Epithelial cell of proximal tubule (primary cell): ENCODE measurements around the gene HLA-B. TPM values are rescaled to one million over a fixed set of nuclear protein-coding genes. Genes with fewer than 3 reads are reported as not detected.

ENCODE experiments used
- DNase-seq: peaks from one replicate; pipeline ENCODE4 v3.0.0-alpha.2; 2011; ENCODE audit warnings: low read depth
- H3K4me3 ChIP-seq: 2 replicates; pipeline ENCODE4 v1.5.1; 2011; ENCODE audit warnings: low read depth, mild to moderate bottlenecking, low read length
- total RNA-seq: library from RNA; depleted of rRNA; stranded (reverse); fragments of >200 nt; gene quantifications from 2 replicates; pipeline ENCODE4 v1.2.3, GENCODE V29; 2015
- TF ChIP-seq, protein P1 (sequence below): conservative IDR thresholded peaks from 2 replicates; pipeline ENCODE4 v1.5.1; 2012; ENCODE audit warnings: low read depth, mild to moderate bottlenecking, low read length

HLA-B gene
- total RNA-seq, 1 donor from 2014 or later: 225 TPM

- TF ChIP-seq, protein P1, sequence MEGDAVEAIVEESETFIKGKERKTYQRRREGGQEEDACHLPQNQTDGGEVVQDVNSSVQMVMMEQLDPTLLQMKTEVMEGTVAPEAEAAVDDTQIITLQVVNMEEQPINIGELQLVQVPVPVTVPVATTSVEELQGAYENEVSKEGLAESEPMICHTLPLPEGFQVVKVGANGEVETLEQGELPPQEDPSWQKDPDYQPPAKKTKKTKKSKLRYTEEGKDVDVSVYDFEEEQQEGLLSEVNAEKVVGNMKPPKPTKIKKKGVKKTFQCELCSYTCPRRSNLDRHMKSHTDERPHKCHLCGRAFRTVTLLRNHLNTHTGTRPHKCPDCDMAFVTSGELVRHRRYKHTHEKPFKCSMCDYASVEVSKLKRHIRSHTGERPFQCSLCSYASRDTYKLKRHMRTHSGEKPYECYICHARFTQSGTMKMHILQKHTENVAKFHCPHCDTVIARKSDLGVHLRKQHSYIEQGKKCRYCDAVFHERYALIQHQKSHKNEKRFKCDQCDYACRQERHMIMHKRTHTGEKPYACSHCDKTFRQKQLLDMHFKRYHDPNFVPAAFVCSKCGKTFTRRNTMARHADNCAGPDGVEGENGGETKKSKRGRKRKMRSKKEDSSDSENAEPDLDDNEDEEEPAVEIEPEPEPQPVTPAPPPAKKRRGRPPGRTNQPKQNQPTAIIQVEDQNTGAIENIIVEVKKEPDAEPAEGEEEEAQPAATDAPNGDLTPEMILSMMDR: no peak
- no peak for DNase-seq
- H3K4me3 ChIP-seq: no peak overlapping the region
These were observed 35.8 kb downstream of the HLA-B start for GRCh38 chr6:31321005-31321707.

- TF ChIP-seq, protein P1: no peak
These were observed 39.9 kb downstream of the HLA-B start for GRCh38 chr6:31317036-31317435.

GRCh38 chr6:31309641-31310040 is 47.3 kb downstream of the HLA-B start:
- H3K4me3 ChIP-seq: no peak overlapping the region
- TF ChIP-seq, protein P1: no peak
- no peak for DNase-seq

More at GRCh38 chr6:31317036-31317435, 39.9 kb downstream of the HLA-B start:
- H3K4me3 ChIP-seq: no peak overlapping the region
- no peak for DNase-seq

DNA sequence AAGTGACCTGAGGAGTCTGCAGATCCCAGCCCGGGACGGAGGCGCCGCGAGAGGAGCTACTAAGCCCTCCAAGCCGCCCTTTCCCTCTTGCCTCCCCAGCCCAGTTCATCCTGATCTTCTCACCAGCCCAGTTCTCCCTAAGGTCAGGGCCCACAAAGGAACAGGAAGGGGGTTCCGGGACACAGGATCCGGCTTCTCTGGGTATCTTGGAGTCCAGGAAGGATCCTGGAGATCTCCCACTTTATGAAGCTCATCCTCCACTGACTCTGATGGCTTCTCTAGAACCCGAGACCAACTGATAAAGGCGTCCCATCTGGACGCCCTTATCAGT is 48.2 kb downstream of the HLA-B start:
- TF ChIP-seq, protein P1: no peak
- no peak for DNase-seq
- H3K4me3 ChIP-seq: no peak overlapping the region

- no peak overlapping the region for H3K4me3 ChIP-seq
- TF ChIP-seq, protein P1: no peak
- DNase-seq: no peak
These were observed 48.7 kb downstream of the HLA-B start for GRCh38 chr6:31308050-31308844.

DNA sequence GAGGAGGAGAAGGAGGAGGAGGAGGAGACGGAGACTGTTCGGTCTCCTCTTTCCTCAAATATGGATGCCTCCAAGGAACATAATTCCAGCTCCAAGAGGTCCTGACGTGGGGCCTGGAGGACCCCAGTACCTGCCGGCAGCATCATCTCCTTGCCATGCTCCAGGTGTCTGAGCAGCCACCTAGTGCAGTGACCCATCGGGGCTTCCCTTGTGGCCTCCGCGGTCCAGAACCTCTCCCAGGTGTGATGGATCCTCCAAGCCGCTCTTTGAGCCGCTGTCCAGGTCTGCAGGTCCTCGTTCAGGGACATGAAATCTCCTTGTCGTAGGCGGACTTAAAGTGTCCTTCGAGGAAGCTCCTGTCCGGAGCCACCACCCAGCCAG is 49.3 kb downstream of the HLA-B start:
- TF ChIP-seq, protein P1: no peak

More for the DNA sequence above, 49.3 kb downstream of the HLA-B start:
- H3K4me3 ChIP-seq: no peak overlapping the region
- no peak for DNase-seq
